H1 (cell line): ENCODE data around the gene CASD1. TPM values are rescaled to one million over a fixed set of nuclear protein-coding genes. Genes with fewer than 3 reads are reported as not detected.

ENCODE experiments used
- CTCF ChIA-PET: fragments of 300-600 bp; sonication (Branson Sonifier 250); formaldehyde crosslinking; loops from one replicate; lab custom pipeline; 2021; ENCODE audit not compliant: partially characterized antibody; lab: Charles Lee
- POLR2A ChIA-PET: fragments of 300-600 bp; sonication (Branson Sonifier 250); formaldehyde crosslinking; loops from one replicate; lab custom pipeline; 2021; ENCODE audit warnings: inconsistent platforms; ENCODE audit not compliant: partially characterized antibody; lab: Charles Lee
- DNase-seq, 2 experiments: peaks; one replicate each; pipeline versions ENCODE4 v3.0.0 to v3.0.0-alpha.2; 2010 to 2022; ENCODE audit warnings: low spot score in 2 of 2, low read depth in 1 of 2, mixed read lengths in 1 of 2
- FAIRE-seq: peaks from 2 replicates; lab custom pipeline; 2011; peaks lifted over from hg19 to GRCh38; lab: Jason Lieb, UNC
- H2AFZ ChIP-seq: 2 replicates; pipeline ENCODE4 v1.8.1; 2012; ENCODE audit warnings: low read length, inconsistent platforms
- H2AK5ac ChIP-seq: 2 replicates; pipeline ENCODE4 v1.6.1; 2013; ENCODE audit warnings: low read depth, low read length
- H2BK120ac ChIP-seq: replicated peaks from 2 replicates; pipeline ENCODE3; 2013; ENCODE audit warnings: low read depth, low read length, inconsistent platforms
- H2BK12ac ChIP-seq: 2 replicates; pipeline ENCODE4 v1.6.1; 2013; ENCODE audit warnings: low read depth, low read length
- H2BK15ac ChIP-seq: 2 replicates; pipeline ENCODE4 v1.6.1; 2013; ENCODE audit warnings: low read length
- H2BK20ac ChIP-seq: 2 replicates; pipeline ENCODE4 v1.6.1; 2013; ENCODE audit warnings: low read length
- H2BK5ac ChIP-seq: 2 replicates; pipeline ENCODE4 v1.6.1; 2013; ENCODE audit warnings: low read depth, low read length
- H3K14ac ChIP-seq: 2 replicates; pipeline ENCODE4 v1.6.1; 2013; ENCODE audit warnings: inconsistent platforms; ENCODE audit not compliant: insufficient read length
- H3K18ac ChIP-seq: 2 replicates; pipeline ENCODE4 v1.6.1; 2013; ENCODE audit warnings: low read length; ENCODE audit errors: extremely low read depth
- H3K23ac ChIP-seq: 2 replicates; pipeline ENCODE4 v1.6.1; 2013; ENCODE audit warnings: inconsistent platforms; ENCODE audit not compliant: insufficient read length
- H3K23me2 ChIP-seq: 2 replicates; pipeline ENCODE4 v1.6.1; 2013; ENCODE audit warnings: low read depth, low read length
- H3K27ac ChIP-seq: 2 replicates; pipeline ENCODE4 v1.6.1; 2011; ENCODE audit warnings: low read depth, low read length, inconsistent platforms
- H3K27me3 ChIP-seq, 4 experiments: replicated peaks in 1 of 4; 1 replicate in 1 of 4; 2 replicates in 3 of 4; pipeline versions ENCODE4 v1.6.1 to v1.8.1; 2011 to 2013; ENCODE audit warnings: low read length in 3 of 4, mild to moderate bottlenecking in 3 of 4, inconsistent platforms in 2 of 4, mixed read lengths in 2 of 4, moderate library complexity in 1 of 4; ENCODE audit not compliant: control insufficient read depth in 3 of 4, insufficient read depth in 3 of 4; ENCODE audit errors: extremely low read depth in 1 of 4
- H3K36me3 ChIP-seq, 4 experiments: 2 replicates each; pipeline versions ENCODE4 v1.6.1 to v1.8.1; 2011 to 2013; ENCODE audit warnings: mild to moderate bottlenecking in 4 of 4, low read length in 3 of 4, moderate library complexity in 2 of 4, control low read depth in 1 of 4, inconsistent platforms in 1 of 4; ENCODE audit not compliant: insufficient read depth in 4 of 4, control insufficient read depth in 2 of 4
- H3K4ac ChIP-seq: replicated peaks from 2 replicates; pipeline ENCODE3; 2013; ENCODE audit warnings: low read length, low read depth, mixed read lengths, inconsistent platforms; ENCODE audit not compliant: insufficient read length
- H3K4me1 ChIP-seq, 4 experiments: replicated peaks in 1 of 4; 1 replicate in 1 of 4; 2 replicates in 3 of 4; pipeline versions ENCODE4 v1.6.1 to v1.8.1; 2011 to 2013; ENCODE audit warnings: low read length in 3 of 4, inconsistent platforms in 2 of 4, mixed read lengths in 1 of 4; ENCODE audit not compliant: insufficient read depth in 4 of 4, control insufficient read depth in 3 of 4
- H3K4me2 ChIP-seq, 2 experiments: 2 replicates each; pipeline versions ENCODE4 v1.6.1 to v1.8.1; 2011 to 2013; ENCODE audit warnings: low read depth in 2 of 2, low read length in 2 of 2, control low read depth in 1 of 2, inconsistent platforms in 1 of 2, mild to moderate bottlenecking in 1 of 2; ENCODE audit not compliant: insufficient read depth in 1 of 2
- H3K4me3 ChIP-seq, 4 experiments: fragments of 200-600, 300-600 bp in 1 of 4; sonication (generic), shearing (Covaris generic), sonication (Bioruptor Twin) in 1 of 4; 2 replicates each; pipeline versions ENCODE4 v1.5.1 to v1.8.1; 2011 to 2016; ENCODE audit warnings: low read length in 4 of 4, low read depth in 3 of 4, control low read depth in 2 of 4, inconsistent platforms in 2 of 4, mild to moderate bottlenecking in 2 of 4, mixed read lengths in 1 of 4, moderate library complexity in 1 of 4; ENCODE audit not compliant: insufficient read depth in 2 of 4; ENCODE audit errors: extremely low read depth in 1 of 4
- H3K56ac ChIP-seq: replicated peaks from 2 replicates; pipeline ENCODE3; 2013; ENCODE audit warnings: low read depth, mild to moderate bottlenecking, mixed read lengths, low read length, inconsistent platforms; ENCODE audit not compliant: insufficient read length
- H3K79me1 ChIP-seq: 2 replicates; pipeline ENCODE4 v1.6.1; 2013; ENCODE audit warnings: low read depth, low read length, control low read depth
- H3K79me2 ChIP-seq, 2 experiments: 2 replicates each; pipeline versions ENCODE4 v1.6.1 to v1.8.1; 2012 to 2013; ENCODE audit warnings: low read length in 2 of 2, mild to moderate bottlenecking in 2 of 2, inconsistent platforms in 1 of 2; ENCODE audit not compliant: insufficient read depth in 2 of 2, control insufficient read depth in 1 of 2
- H3K9ac ChIP-seq, 4 experiments: replicated peaks in 1 of 4; 1 replicate in 1 of 4; 2 replicates in 3 of 4; pipeline versions ENCODE4 v1.6.1 to v1.8.1; 2011 to 2013; ENCODE audit warnings: low read depth in 3 of 4, low read length in 3 of 4, control low read depth in 2 of 4, mild to moderate bottlenecking in 2 of 4, moderate library complexity in 2 of 4, inconsistent platforms in 1 of 4; ENCODE audit errors: extremely low read depth in 1 of 4
- H3K9me3 ChIP-seq, 2 experiments: 2 replicates each; pipeline versions ENCODE4 v1.6.1 to v1.8.1; 2012 to 2013; ENCODE audit warnings: mild to moderate bottlenecking in 2 of 2, moderate library complexity in 2 of 2, control low read depth in 1 of 2, inconsistent platforms in 1 of 2, low read depth in 1 of 2, low read length in 1 of 2, mixed read lengths in 1 of 2; ENCODE audit not compliant: insufficient read depth in 2 of 2
- H4K20me1 ChIP-seq, 2 experiments: replicated peaks in 1 of 2; 2 replicates each; pipeline versions ENCODE3 to v1.8.1; 2011 to 2013; ENCODE audit warnings: inconsistent platforms in 2 of 2, low read length in 2 of 2, mild to moderate bottlenecking in 1 of 2; ENCODE audit not compliant: insufficient read depth in 2 of 2, control insufficient read depth in 1 of 2
- H4K5ac ChIP-seq: 2 replicates; pipeline ENCODE4 v1.6.1; 2013; ENCODE audit warnings: low read length, low read depth, mixed read lengths, inconsistent platforms; ENCODE audit not compliant: insufficient read length
- H4K8ac ChIP-seq: 2 replicates; pipeline ENCODE4 v1.8.0; 2013; ENCODE audit warnings: mild to moderate bottlenecking, moderate library complexity, low read length, inconsistent platforms; ENCODE audit not compliant: insufficient read depth; ENCODE audit errors: extremely low read depth
- H4K91ac ChIP-seq: replicated peaks from 2 replicates; pipeline ENCODE3; 2013; ENCODE audit warnings: low read length, mixed read lengths, inconsistent platforms; ENCODE audit not compliant: insufficient read length
- CBX8 ChIP-seq: fragments of 300-800, 300-1000 bp; sonication (generic); IDR thresholded peaks from 2 replicates; pipeline ENCODE4 v1.7.1; 2016; ENCODE audit warnings: low read depth, low read length, borderline replicate concordance
- CHD1 ChIP-seq: IDR thresholded peaks from 2 replicates; pipeline ENCODE4 v1.6.1; 2012; ENCODE audit warnings: low read depth, low read length, improper control_type of control experiment
- CREB1 ChIP-seq: IDR thresholded peaks from 2 replicates; pipeline ENCODE4 v1.6.1; 2012; ENCODE audit warnings: inconsistent platforms
- CTCF ChIP-seq, 3 experiments: IDR thresholded peaks; 1 replicate in 2 of 3; 2 replicates in 1 of 3; pipeline versions ENCODE4 v1.5.1 to v1.6.1; 2011; ENCODE audit warnings: low read length in 3 of 3, mild to moderate bottlenecking in 3 of 3, inconsistent platforms in 2 of 3, low read depth in 1 of 3, moderate library complexity in 1 of 3; ENCODE audit not compliant: insufficient read depth in 1 of 3; ENCODE audit errors: control extremely low read depth in 1 of 3
- FOSL1 ChIP-seq: IDR thresholded peaks from 2 replicates; pipeline ENCODE4 v1.6.1; 2011; ENCODE audit warnings: mild to moderate bottlenecking, low read depth, low read length, moderate library complexity; ENCODE audit not compliant: insufficient read depth
- GTF2F1 ChIP-seq: IDR thresholded peaks from 2 replicates; pipeline ENCODE4 v1.6.1; 2012; ENCODE audit warnings: low read depth, low read length, improper control_type of control experiment, borderline replicate concordance
- MAFK ChIP-seq: IDR thresholded peaks from 2 replicates; pipeline ENCODE4 v1.6.1; 2012; ENCODE audit warnings: low read depth, mild to moderate bottlenecking, improper control_type of control experiment, low read length
- PHF8 ChIP-seq: fragments of 200-600 bp; sonication (generic); conservative IDR thresholded peaks from 2 replicates; pipeline ENCODE4 v1.7.1; 2012; ENCODE audit warnings: low read depth, mild to moderate bottlenecking, inconsistent platforms, low read length, moderate library complexity
- RBBP5 ChIP-seq: IDR thresholded peaks from 2 replicates; pipeline ENCODE4 v1.7.1; 2012; ENCODE audit warnings: low read depth, mild to moderate bottlenecking, inconsistent platforms, low read length, moderate library complexity, borderline replicate concordance
- RXRA ChIP-seq: IDR thresholded peaks from 2 replicates; pipeline ENCODE4 v1.6.1; 2011; ENCODE audit warnings: low read depth, mild to moderate bottlenecking, low read length, moderate library complexity; ENCODE audit not compliant: insufficient read depth
- SIN3A ChIP-seq, 2 experiments: IDR thresholded peaks in 1 of 2; conservative IDR thresholded peaks in 1 of 2; 2 replicates each; pipeline ENCODE4 v1.6.1; 2011 to 2012; ENCODE audit warnings: low read length in 2 of 2, improper control_type of control experiment in 1 of 2, low read depth in 1 of 2, mild to moderate bottlenecking in 1 of 2
- WGBS, 2 experiments: shearing (Covaris generic) in 1 of 2; methylation state at CpG; one replicate each; pipeline versions ENCODE4 v1.1.6 to v1.1.7; 2013 to 2015; ENCODE audit warnings: low lambda C conversion rate in 2 of 2, mixed read lengths in 2 of 2, inconsistent platforms in 1 of 2, low coverage in 1 of 2, missing lambda C conversion rate in 1 of 2; ENCODE audit not compliant: insufficient replicate concordance in 2 of 2, insufficient coverage in 1 of 2, insufficient read length in 1 of 2; ENCODE audit errors: extremely low coverage in 1 of 2, missing lambda C conversion rate in 1 of 2; 5-methylcytosine and 5-hydroxymethylcytosine counted together
- polyA plus RNA-seq, 7 experiments: library from polyadenylated mRNA; depleted of rRNA in 3 of 7; stranded (reverse) in 5 of 7; unstranded in 2 of 7; fragments of >200 nt in 5 of 7; fragments of 200-250 nt in 2 of 7; gene quantifications; 1 replicate in 5 of 7; 2 replicates in 1 of 7; 4 replicates in 1 of 7; pipeline versions ENCODE4 v1.2.1 to v1.2.3, GENCODE V29; 2011 to 2013; ENCODE audit warnings: missing spikeins in 2 of 7, mixed read lengths in 2 of 7
- total RNA-seq: library from RNA; stranded (reverse); fragmentation: NEBNext Ultra II Directional; extraction: Animal tissue kit (Norgen Biotek cat#: 25700); gene quantifications from 2 replicates; pipeline ENCODE4 v1.2.1, GENCODE V29; 2021

CASD1 gene
- total and polyA plus RNA-seq, 2 of the 8 experiments (the other 6 are each of a cell fraction or from before 2014, with no cell fraction given), result 14.2 to 18.8 TPM

- Histone ChIP-seq H4K8ac (no peak overlapping the region), H3K9me3 (no peaks in the 10 kb centered on the region), H3K56ac (no peak overlapping the region), H3K4me3 (no peak overlapping the region), H2AK5ac (no peak overlapping the region), H3K79me1 (no peaks in the 10 kb centered on the region), H2BK12ac (no peak overlapping the region), H2BK15ac (no peak overlapping the region), H3K23me2 (no peaks in the 10 kb centered on the region), H3K18ac (no peak overlapping the region), H3K4ac (no peak overlapping the region), H3K4me2 (no peak overlapping the region), H2BK5ac (no peak overlapping the region), H4K20me1 (no peaks in the 10 kb centered on the region), H4K91ac (no peak overlapping the region), H3K79me2 (no peaks in the 10 kb centered on the region), H2BK120ac (no peak overlapping the region), H2AFZ (no peak overlapping the region), H3K9ac (no peak overlapping the region), H3K4me1 (no peaks in the 10 kb centered on the region), H3K27ac (no peak overlapping the region), H4K5ac (no peak overlapping the region), H3K27me3 (no peaks in the 10 kb centered on the region), H3K23ac (no peak overlapping the region), H3K36me3 (no peaks in the 10 kb centered on the region), H2BK20ac (no peak overlapping the region), H3K14ac (no peak overlapping the region)
- 94% methylated on average over 3 of the region's 3 CpGs; no CpG with 5 or more reads in 1 of the 2 experiments for WGBS, 2 experiments
- CTCF ChIA-PET, result interaction anchor here (0.6 to 1.6 kb wide), 2 partner anchors 32 to 120 kb away, joined by 3 to 4 read pairs; no protein-coding TSS in a partner anchor
- DNase-seq (no peak), FAIRE-seq (no peak)
- POLR2A ChIA-PET, result interaction anchor here (0.6 to 1.6 kb wide), 2 partner anchors 41 to 175 kb away, joined by 3 read pairs; partner anchors contain the start of gene SGCE
- TF ChIP-seq CBX8, result no peak
- no peak for TF ChIP-seq RBBP5
- no peak for TF ChIP-seq MAFK
- TF ChIP-seq CHD1, result no peak
- no peak for TF ChIP-seq FOSL1
- TF ChIP-seq PHF8, result no peak
- no peak for TF ChIP-seq RXRA
- no peak for TF ChIP-seq CREB1
- TF ChIP-seq CTCF (IDR thresholded peaks at IDR 0.05; ENCODE audit: control extremely low read depth in 1 of 3, insufficient read depth in 1 of 3, low read depth in 1 of 3, low read length in 3 of 3), result no peak
- TF ChIP-seq SIN3A (conservative IDR thresholded peaks at IDR 0.05 in 1 of 2, IDR thresholded peaks at IDR 0.05 in 1 of 2; ENCODE audit: low read depth in 1 of 2, low read length in 2 of 2), result no peak
- no peak for TF ChIP-seq GTF2F1
These were observed 28.3 kb upstream of the CASD1 start for GRCh38 chr7:94481279-94481678.
